NCI-H524 treated with DMSO at 0.1 percent for 48 hours (cell line): ENCODE data around the gene DELE1.
"Not testable (repeated sequence)": the region's sequence is repeated elsewhere in the genome, so short reads cannot be mapped to it uniquely, and the experiment has no call there.

Source experiments
- DNase-seq: peaks from one replicate; lab custom pipeline; 2025; lab: John Stamatoyannopoulos, UW

The DELE1 gene

DNA sequence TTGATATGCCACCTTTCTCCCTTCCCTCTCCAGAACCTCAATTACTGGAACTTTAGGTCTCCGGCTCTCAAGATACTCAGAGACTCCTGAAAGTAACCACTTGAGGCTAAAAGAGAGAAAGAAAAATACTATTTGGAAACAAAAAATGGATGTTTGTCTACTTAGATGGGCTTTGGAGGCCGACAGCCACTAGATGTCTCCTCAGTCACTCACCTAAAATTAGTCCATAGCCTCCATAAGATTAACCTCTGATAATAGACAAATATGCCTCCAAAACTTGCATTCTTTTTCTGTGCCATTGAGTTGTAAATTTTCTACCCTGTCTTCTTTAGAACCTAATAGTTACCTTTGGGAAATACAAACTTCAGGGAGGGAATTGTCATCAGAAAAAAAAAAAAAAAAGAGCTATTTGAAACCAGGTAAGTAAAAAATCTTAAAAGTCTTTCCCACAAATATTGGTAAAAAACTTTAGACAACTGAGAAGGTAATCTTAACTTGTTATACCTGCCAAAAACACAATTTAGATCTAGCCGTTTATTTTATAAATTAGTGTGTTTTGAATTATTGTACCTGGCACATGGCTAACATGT is 34.3 kb upstream of the DELE1 start:
- no peak for DNase-seq

DNA sequence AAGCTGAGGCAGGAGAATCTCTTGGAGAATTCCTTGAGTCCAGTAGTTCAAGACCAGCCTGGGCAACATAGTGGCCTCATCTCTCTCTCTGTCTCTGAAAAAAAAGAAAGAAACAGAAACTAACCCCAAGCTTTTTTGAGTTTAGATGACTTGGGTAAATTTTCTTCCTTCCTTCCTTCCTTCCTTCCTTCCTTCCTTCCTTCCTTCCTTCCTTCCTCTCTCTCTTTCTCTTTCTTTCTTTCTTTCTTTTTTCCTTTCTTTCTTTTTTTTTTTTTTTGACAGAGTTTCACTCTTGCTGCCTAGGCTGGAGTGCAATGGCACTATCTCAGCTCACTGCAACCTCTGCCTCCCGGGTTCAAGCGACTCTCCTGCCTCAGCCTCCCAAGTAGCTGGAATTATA is 33.2 kb upstream of the DELE1 start:
- DNase-seq, result not testable (repeated sequence)

DNA sequence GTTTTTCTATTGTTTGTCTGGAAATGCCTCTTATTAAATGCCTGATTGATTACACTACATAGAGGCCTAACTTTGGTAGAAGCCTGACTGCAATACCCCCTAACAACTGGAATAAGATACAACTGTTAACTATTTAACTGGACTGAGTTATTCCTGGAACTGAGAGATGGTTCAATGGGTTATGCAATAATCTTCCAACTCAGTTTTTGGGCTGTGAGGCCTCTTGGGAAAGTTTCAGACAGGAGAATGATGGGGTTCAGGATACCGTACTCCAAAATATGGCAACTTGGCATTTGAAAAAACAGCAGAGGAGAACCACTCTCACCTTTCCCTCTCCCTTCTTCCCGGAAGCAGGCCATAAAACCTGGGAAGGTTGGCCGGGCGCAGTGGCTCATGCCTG is 26.2 kb upstream of the DELE1 start:
- DNase-seq, result no peak

DNA sequence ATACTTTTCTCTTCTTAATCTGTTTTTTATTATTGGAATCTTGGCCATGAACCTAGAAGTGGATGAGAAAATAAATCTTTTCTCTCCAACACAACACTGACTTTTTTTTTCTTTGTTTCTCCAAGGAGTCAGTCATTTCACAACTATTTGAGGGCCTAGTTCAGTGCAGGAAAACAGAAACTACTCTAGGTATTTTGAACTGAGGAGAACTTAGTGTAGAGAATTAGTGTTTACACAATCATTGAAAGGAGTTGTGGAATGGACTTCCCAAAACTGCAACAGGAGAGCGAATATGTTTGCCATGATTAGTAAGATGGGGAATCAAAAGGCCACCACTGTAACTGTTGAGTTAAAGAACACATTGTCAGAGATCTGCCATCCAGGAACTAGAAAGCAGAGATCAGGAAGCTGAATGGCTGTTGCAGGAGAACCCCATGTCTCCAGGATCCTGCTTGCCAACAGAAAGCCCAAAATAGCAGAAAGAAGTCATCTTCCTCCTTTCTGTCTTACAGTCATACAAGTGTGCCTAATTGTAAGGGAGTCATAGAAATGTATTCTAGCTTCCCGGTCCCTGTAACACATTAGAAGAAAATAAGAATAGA is 25.1 kb upstream of the DELE1 start:
- no peak for DNase-seq

DNA sequence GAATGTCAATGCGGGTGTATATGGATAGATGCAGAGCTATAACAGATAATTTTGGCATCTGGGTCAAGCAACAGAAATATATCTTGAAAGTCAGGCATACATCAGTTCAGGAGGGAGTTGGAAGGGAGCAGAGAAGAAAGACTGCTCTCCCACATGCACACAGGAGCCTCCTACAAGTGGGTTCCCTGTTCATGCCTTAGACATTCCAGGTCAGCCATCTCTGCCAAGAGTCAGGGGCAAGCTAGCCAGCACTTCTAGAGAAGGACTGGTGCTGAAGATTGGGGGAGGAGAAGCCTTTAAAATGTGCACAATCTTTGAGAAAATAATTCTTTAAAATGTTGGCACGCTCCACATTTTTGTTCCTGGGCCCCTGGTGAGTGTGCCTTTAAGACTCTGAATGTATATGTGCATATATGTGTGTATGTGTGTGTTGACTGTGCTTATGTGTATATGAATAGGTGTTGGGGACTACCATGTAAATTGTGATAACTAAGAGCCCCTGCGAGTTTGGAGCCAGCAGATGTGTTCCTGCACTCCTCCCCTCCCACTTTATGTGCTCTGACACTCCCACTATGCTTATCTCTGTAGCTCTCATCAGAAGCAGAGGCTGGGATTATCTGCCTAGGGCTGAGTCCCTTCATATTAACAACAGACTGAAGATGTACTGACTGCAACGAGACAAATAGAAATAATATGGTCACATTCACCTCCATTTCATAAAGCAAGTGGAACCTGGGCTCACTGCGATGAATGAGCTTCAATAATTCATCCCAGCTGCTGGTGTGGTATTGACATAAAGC is 21.5 kb upstream of the DELE1 start:
- no peak for DNase-seq

DNA sequence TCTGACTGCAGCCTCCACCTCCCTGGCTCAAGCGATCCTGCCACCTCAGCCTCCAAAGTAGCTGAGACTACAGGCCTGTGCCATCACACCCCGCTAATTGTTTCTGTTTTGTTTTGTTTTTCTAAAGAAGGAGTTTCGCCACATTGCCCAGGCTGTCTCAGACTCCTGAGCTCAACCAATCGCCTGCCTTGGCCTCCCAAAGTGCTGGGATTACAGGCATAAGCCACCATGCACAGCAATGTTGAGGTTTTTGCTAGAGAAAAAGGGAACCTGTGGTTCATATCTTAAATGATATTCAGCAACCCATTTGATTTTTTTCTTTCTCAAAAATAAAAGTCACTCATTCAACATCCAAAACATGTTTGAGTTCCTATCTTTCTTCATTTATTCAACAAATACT is 20.4 kb upstream of the DELE1 start:
- no peak for DNase-seq

DNA sequence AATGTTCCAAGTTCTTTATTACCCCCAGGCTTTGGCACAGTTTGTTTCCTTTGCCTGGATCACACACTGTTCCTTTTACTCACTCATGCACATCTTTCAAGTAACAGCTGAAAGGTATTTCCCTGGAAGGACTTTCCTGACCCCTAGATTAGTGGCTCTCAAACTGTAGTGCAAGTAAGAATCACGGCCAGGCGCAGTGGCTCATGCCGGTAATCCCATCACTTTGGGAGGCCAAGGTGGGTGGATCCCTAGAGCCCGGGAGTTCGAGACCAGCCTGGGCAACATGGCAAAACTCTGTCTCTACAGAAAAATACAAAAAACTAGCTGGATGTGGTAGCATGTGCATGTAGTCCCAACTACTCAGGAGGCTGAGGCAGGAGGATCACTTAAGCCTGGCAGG is 19.1 kb upstream of the DELE1 start:
- no peak for DNase-seq

DNA sequence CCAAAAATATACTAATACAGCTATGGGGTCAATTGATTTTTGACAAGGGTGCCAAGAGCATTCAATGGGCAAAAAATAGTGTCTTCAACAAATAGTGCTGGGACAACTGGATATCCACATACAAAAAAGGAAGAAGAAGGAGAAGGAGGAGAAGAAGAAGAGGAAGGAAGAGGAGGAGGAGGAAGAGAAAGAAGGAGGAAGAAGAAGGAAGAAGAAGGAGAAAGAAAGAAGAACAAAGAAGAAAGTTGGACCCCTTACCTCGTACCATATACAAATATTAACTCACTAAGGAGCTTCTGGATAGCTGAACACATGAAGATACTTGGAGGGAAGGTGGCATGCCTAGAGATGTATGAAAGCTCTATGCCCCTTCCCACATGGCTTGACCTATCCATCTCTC is 17.2 kb upstream of the DELE1 start:
- DNase-seq, result no peak

DNA sequence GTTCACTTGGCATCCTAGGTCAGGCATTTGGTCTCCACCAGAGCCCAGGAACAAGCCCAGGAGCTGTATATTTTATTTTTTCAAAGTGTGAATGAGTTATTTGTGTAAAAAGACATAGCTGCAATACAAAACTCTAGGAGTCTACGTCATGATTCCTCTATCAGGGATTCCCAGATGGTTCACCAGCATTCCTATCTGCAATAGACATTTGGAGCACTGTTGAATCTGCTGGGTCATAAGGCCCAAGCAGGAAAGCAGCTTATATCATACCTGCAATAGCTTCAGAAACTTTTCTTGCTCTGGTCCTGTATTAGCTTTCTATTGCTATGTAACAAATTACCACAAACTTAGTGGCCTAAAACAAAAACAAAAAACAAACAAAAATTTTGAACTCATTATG is 16.7 kb upstream of the DELE1 start:
- no peak for DNase-seq

DNA sequence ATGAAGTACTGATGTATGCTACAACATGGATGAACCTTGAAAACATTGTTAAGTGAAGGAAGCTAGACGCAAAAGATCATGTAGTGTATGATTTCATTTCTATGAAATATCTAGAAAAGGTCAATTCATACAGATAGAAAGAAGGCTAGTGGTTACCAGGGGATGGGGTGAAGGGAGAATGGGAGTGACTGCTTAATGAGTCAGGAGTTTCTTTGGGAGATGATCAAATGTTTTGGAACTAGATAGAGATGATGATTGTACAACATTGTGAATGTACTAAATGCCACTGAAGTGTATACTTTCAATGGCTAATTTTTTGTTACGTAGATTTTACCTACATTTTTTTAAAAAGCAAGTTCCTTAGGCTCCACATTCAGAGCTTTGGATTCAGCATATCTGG is 14.9 kb upstream of the DELE1 start:
- DNase-seq, result no peak

DNA sequence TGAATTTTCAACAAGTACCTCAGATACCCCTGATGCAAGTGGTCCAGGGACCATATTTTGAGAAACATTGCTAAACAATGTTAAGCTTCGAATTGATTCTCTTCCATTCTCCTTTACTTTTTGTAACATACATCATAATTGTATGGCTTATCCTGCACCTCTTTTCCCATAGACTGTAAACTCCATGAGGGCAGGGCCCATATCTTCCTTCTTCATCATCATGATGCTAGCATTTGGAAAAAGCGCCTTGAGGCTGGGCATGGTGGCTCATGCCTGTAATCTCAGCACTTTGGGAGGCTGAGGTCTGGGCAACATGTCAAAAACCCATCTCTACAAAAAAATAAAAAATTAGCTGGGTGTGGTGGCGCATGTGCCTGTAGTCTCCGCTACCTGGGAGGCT is 14.5 kb upstream of the DELE1 start:
- DNase-seq, result no peak

DNA sequence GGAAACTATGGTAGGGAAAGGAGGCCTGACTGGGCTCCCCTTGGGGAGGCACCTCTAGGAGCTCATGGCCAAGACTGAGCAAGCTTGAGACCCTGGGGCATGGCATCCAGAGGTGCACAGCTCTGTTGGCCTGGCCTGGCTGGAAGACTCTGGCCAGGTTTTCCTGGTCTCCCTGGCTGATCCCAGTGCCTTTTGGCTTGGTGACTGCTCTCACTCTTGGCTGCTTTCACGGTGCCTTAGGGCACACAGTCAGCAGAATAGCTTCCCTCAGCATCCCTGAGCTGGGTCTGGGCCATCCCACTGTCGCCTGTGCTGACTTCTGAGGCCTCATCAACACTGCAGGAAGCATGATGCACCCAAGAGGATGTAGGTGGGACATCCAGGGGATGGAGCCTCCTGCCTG is 13.4 kb upstream of the DELE1 start:
- DNase-seq, result no peak

DNA sequence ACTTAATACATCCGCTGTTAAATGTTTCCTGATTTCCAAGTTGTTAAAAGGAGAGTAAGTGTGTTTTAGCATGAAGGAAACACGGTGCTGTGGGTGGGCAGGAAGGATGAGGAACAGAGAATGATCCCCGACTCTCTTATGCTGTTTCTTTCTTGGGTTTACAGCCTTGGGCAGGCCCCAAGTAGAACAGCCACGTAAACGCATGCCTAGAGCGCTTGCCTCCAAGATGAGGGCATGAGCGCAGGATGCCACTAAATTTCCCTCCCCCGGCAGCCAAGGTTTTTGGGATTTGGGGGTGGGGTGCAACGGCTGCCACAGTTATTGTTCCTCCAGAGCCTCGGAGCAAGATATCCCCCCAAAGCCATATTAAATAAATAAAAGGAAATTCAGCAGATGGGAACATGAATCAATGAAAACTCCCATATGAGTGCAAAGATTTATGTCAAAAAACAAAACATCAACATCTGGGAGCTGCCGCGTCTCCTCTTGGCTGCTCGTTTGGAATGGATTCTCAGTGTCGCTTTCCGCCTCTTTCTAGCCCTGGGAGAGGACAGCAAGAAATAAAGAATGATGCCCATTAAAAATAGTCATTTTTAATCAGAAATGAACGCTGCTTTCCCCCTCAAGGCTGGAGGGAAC is 10.0 kb upstream of the DELE1 start:
- DNase-seq, result no peak

DNA sequence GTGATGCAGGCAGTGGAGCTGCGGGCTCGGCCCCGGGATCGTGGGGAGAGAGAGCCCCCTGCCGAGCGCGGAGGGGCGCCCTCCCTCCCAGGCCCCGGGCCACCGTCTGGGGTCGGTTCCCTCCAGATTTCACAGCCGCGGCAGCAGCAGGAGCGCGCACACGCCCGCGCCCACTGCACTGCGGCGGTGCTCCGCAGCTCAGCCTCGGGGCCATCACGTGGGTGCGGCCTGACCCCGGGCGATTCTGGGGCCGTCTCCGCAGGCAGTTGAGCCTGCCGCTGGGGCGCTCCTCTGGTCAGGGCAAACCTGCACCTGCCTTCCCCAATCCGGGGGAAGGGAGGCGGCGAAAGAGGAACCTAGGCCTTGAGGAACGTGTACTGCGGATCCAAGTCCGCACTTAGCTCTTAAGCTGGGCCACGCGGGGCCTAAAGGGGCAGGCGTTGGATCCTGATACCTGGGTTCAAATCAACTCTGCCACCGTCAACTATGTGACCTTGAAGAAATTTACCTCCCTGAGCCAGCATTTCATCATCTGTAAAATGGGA is 9.4 kb upstream of the DELE1 start:
- DNase-seq, result no peak

DNA sequence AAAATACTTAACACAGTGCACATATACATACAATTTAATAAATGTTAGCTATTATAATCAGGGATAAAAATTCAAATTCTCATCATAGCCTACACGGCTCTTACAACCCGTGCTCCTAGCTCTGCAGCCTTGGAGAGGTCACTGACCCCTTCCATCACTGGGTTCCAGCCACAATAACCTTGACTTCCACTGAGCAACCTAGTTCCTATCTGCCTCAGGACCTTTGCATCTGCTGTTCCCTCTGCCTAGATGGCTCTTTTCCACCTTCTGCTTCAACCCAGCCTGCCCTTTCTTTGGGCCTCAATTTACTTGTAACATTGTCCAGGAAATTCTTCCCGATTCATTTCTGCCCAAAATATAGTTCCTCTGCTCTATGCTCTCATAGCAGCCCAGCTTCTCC is 8.9 kb upstream of the DELE1 start:
- no peak for DNase-seq

DNA sequence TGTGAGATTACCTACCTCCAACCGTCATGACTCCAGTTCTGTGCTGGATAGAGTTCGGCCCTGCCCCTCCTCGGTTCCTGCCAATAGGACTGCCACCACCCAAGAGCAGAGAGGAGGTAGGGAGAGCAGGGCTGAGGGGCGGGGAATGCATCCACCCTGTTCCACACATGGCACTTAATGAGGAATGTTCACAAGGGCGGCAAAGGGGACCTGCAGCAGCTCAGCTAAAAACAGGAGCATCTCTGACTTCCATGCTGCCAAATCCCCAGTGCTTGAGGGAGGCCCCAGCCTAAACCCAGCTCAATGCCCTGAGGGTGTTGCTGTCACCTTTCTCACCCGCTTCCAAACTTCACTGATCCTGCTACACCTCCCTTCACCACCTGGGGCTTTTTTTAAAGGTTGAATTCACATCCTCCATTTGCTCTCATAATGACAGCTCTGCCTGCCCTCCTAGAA is 7.8 kb upstream of the DELE1 start:
- DNase-seq, result no peak

DNA sequence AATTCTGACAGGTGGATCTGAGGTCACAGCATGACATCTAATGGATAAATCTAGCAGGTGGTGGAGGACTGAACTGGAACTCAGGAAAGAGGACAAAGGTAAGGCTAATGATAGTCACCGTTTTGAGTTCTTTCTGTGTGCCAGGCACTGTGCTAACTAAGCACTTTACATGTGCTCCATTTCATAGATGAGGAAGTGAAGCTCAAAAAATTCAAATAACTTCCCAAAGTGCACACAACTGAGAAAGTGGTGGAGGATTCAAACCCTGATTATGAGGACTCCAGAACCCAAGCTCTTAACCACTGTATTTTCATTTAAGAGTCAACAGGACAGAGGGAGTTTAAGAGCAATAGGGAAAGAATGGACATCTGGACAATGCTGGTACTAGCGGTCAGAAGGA is 7.1 kb upstream of the DELE1 start:
- DNase-seq, result no peak

DNA sequence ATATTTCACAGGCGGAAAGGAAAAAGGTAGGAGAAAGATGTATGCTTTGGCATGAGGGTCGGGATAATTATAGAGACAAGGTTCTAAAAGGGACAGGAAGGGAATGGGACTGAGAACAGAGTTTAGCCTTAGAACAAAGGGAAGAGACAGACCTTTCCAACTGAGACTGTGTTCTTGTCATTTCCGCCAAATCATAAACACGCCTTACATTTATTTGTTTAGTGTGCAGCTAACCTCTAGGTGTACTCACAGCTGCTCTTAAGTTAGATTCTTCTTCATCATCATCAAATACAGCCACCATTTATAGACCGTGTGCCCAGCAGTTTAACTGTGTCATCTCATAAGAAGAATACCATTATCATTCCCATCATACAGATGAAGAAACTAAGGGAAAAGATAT is 5.9 kb upstream of the DELE1 start:
- DNase-seq, result no peak

DNA sequence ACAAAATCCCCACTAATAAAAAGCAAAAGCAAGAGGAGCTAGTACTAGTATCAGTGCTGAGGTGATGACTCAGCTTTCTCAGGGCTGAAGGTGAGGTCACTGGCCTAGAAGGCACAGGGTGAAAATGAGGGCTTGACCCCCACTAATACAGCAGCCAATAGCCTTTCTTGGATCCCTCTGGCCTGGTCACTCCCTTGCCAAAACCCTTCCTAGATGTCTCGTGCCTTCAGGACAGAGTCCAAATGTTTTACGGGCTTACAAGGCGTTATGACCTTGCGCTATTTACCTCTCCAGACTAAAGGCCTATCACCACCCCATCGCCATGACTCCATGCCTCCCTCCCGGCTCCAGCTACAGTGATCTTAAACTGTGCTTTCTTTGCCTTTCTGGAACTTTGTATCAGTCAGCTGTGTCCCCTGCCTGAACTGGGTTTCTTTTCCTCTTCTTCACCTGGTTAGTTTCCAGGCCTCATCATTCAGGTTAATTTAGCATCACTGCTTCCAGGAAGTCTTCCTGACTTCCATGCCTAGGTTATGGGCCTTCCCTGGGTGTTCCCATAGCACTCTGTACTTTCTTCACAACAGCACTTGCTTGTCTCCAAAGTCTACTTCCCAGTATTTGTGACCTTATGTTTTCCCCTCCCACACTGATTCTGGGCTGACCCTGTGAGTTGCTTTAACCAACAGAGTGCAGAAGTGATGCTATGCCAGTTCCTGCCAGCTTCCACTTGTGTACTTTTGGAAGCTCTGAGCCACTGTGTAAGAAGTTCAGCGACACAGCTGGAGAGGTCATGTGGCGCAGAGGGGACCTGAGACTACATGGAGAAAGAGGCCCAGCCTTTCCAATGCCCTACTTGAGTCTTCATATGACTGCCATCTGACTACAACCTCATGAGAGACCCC is 4.2 kb upstream of the DELE1 start:
- no peak for DNase-seq

DNA sequence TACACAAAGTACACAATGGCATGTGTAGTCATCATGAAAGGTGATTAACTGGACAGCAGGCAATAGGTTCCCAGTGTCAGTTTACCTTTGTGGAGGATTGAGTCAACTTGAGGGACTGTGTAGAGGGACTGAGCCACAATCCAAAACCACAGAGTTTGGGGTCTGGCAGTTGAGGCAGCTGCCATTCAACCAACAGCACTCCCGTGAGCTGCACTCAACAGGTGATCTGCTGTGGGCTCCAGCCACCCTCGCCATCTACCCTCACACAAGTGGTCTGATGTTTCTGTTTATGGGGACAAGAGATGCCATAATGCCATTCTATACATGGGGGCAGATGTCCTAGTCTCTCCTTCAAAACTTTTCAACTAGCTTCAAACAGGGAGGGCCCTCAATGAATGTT is 2.9 kb upstream of the DELE1 start:
- no peak for DNase-seq

DNA sequence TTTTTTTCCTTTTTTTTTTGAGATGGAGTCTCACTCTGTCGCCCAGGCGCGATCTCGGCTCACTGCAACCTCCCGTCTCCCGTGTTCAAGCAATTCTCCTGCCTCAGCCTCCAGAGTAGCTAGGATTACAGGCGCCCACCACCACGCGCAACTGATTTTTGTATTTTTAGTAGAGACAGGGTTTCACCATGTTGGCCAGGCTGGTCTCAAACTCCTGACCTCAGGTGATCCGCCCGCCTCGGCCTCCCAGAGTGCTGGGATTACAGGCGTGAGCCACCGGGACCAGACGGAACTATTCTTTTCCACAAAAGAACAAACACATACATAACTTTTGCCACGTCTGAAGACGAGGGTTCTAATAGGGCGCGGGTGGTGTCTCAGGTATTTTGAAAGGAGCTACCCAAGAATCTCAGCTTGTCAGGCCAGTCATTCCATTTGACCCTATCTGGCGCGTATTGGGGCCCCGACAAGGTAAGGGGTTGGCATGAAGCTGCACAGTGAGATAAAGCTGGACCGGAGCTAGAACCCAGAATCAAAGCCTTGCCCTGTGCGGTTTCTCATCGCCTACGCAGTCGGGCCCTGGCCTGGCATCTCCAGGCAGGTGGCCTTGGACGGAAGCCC is 734 bp upstream of the DELE1 start:
- not testable (repeated sequence) for DNase-seq
